ENCODE measurements around the gene NFATC2.

NFATC2 gene

GRCh38 chr20:51506527-51507215 is 35.8 kb downstream of the NFATC2 start:
- TF ChIP-seq CTCF (IDR thresholded peaks at IDR 0.05; ENCODE audit: low read depth, low read length) = no peak
- H3K4me3 ChIP-seq (replicated peaks in 1 of 2; ENCODE audit: low read depth in 2 of 2, low read length in 2 of 2) = no peak overlapping the region
- DNase-seq (ENCODE audit: low read depth in 2 of 2) = no peak

- H3K4me3 ChIP-seq (replicated peaks in 1 of 2; ENCODE audit: low read depth in 2 of 2, low read length in 2 of 2) = no peak overlapping the region
- no peak for TF ChIP-seq CTCF (IDR thresholded peaks at IDR 0.05; ENCODE audit: low read depth, low read length)
- DNase-seq (ENCODE audit: low read depth in 2 of 2) = no peak
These were observed 37.0 kb downstream of the NFATC2 start for GRCh38 chr20:51505566-51505965.

GRCh38 chr20:51503376-51503775 is 39.1 kb downstream of the NFATC2 start:
- DNase-seq (ENCODE audit: low read depth in 2 of 2) = no peak
- no peak for TF ChIP-seq CTCF (IDR thresholded peaks at IDR 0.05; ENCODE audit: low read depth, low read length)
- H3K4me3 ChIP-seq (replicated peaks in 1 of 2; ENCODE audit: low read depth in 2 of 2, low read length in 2 of 2) = no peak overlapping the region

GRCh38 chr20:51500936-51501335 is 41.6 kb downstream of the NFATC2 start:
- no peak for DNase-seq (ENCODE audit: low read depth in 2 of 2)
- H3K4me3 ChIP-seq (replicated peaks in 1 of 2; ENCODE audit: low read depth in 2 of 2, low read length in 2 of 2) = no peak overlapping the region
- TF ChIP-seq CTCF (IDR thresholded peaks at IDR 0.05; ENCODE audit: low read depth, low read length) = no peak

GRCh38 chr20:51500311-51500710 is 42.2 kb downstream of the NFATC2 start:
- DNase-seq (ENCODE audit: low read depth in 2 of 2) = no peak
- no peak overlapping the region for H3K4me3 ChIP-seq (replicated peaks in 1 of 2; ENCODE audit: low read depth in 2 of 2, low read length in 2 of 2)
- no peak for TF ChIP-seq CTCF (IDR thresholded peaks at IDR 0.05; ENCODE audit: low read depth, low read length)

- no peak for DNase-seq (ENCODE audit: low read depth in 2 of 2)
- no peak for TF ChIP-seq CTCF (IDR thresholded peaks at IDR 0.05; ENCODE audit: low read depth, low read length)
- H3K4me3 ChIP-seq (replicated peaks in 1 of 2; ENCODE audit: low read depth in 2 of 2, low read length in 2 of 2) = no peak overlapping the region
These were observed 43.6 kb downstream of the NFATC2 start for GRCh38 chr20:51498765-51499540.

Measured in cardiac fibroblast (primary cell).